OCI-LY7 (cell line): ENCODE measurements around the gene ASAP3. TPM values are rescaled to one million over a fixed set of nuclear protein-coding genes. Genes with fewer than 3 reads are reported as not detected.
A peak's percentile ranks its signal among the peaks of the same experiment; 100 is the strongest.

Experiments used
- BruUV-seq: library from RNA; stranded (reverse); fragments of 400-500 nt; replicated peaks from 2 replicates; lab custom pipeline; 2021; lab: Mats Ljungman, UMichigan
- CTCF ChIA-PET: fragments of 300-600 bp; sonication (Branson Sonifier 250); formaldehyde crosslinking; loops from one replicate; lab custom pipeline; 2022; ENCODE audit warnings: antibody characterized with exemption; ENCODE audit not compliant: unreplicated experiment; lab: Charles Lee
- POLR2A ChIA-PET: fragments of 300-600 bp; sonication (Branson Sonifier 250); formaldehyde crosslinking; loops from one replicate; lab custom pipeline; 2022; ENCODE audit warnings: antibody characterized with exemption; lab: Charles Lee
- DNase-seq: peaks from one replicate; pipeline ENCODE4 v3.0.0-alpha.2; 2015; ENCODE audit warnings: low spot score
- H2AFZ ChIP-seq: fragments of 200-600 bp; sonication (generic), shearing (Covaris generic); 2 replicates; pipeline ENCODE4 v1.6.1; 2014; ENCODE audit warnings: mild to moderate bottlenecking, antibody characterized with exemption, low read length, moderate library complexity
- H3K27ac ChIP-seq: fragments of 200-600 bp; sonication (generic); 2 replicates; pipeline ENCODE4 v1.5.1; 2014; ENCODE audit warnings: mixed run types, low read depth, mild to moderate bottlenecking, moderate library complexity, low read length, inconsistent platforms; ENCODE audit not compliant: poor library complexity, severe bottlenecking
- H3K36me3 ChIP-seq: fragments of 200-600 bp; sonication (generic); 2 replicates; pipeline ENCODE4 v1.6.1; 2014; ENCODE audit warnings: mild to moderate bottlenecking, antibody characterized with exemption, low read length, moderate library complexity, mixed read lengths; ENCODE audit not compliant: insufficient read depth
- H3K4me1 ChIP-seq: fragments of 200-600 bp; sonication (generic); 2 replicates; pipeline ENCODE4 v1.5.1; 2014; ENCODE audit warnings: mild to moderate bottlenecking, low read length; ENCODE audit not compliant: insufficient read depth, poor library complexity, severe bottlenecking
- H3K4me2 ChIP-seq: fragments of 200-600 bp; sonication (generic); 2 replicates; pipeline ENCODE4 v1.6.1; 2014; ENCODE audit warnings: mild to moderate bottlenecking, low read length
- H3K4me3 ChIP-seq: fragments of 200-600 bp; sonication (generic); 2 replicates; pipeline ENCODE4 v1.5.1; 2014; ENCODE audit warnings: mild to moderate bottlenecking, low read depth, low read length; ENCODE audit not compliant: poor library complexity, severe bottlenecking
- H3K79me2 ChIP-seq: fragments of 200-600 bp; sonication (generic); 2 replicates; pipeline ENCODE4 v1.6.1; 2016; ENCODE audit warnings: low read depth, mild to moderate bottlenecking, low read length, moderate library complexity, mixed read lengths; ENCODE audit not compliant: insufficient read depth
- H3K9me2 ChIP-seq: fragments of 200-600 bp; sonication (generic); 2 replicates; pipeline ENCODE4 v1.6.1; 2016; ENCODE audit warnings: mild to moderate bottlenecking, low read length, mixed read lengths; ENCODE audit not compliant: insufficient read depth
- H3K9me3 ChIP-seq: fragments of 200-600 bp; sonication (generic); 2 replicates; pipeline ENCODE4 v1.6.1; 2014; ENCODE audit warnings: mild to moderate bottlenecking, mixed run types, low read length, mixed read lengths
- H4K20me1 ChIP-seq: fragments of 200-600 bp; sonication (generic); 2 replicates; pipeline ENCODE4 v1.6.1; 2014; ENCODE audit warnings: mild to moderate bottlenecking, antibody characterized with exemption, low read length, moderate library complexity, mixed read lengths; ENCODE audit not compliant: insufficient read depth
- CTCF ChIP-seq: fragments of 200-600 bp; sonication (generic); conservative IDR thresholded peaks from 2 replicates; pipeline ENCODE4 v1.5.1; 2014; ENCODE audit warnings: mild to moderate bottlenecking, antibody characterized with exemption, low read length, moderate library complexity, mixed read lengths
- EZH2phosphoT487 ChIP-seq: fragments of 200-600 bp; sonication (generic); IDR thresholded peaks from 2 replicates; pipeline ENCODE4 v1.6.1; 2018; ENCODE audit warnings: low read depth, borderline replicate concordance, mild to moderate bottlenecking, mixed run types, antibody characterized with exemption, low read length, moderate library complexity, mixed read lengths
- intact Hi-C: fragments of 100-400 bp; cut with micrococcal nuclease; formaldehyde crosslinking; loops from one replicate; pipeline ENCODE4 v1.10.0; 2022; ENCODE audit not compliant: unreplicated experiment
- total RNA-seq, 2 experiments: library from RNA; depleted of rRNA in 1 of 2; stranded (reverse); fragments of >200 nt in 1 of 2; shearing (Covaris generic) in 1 of 2; gene quantifications; 2 replicates each; pipeline ENCODE4 v1.2.3, GENCODE V29; 2014 to 2022

Gene ASAP3
- total RNA-seq, 2 experiments from 2014 or later: 5.9 to 14.9 TPM

- H3K36me3 ChIP-seq: peaks cover 73% of the 10 kb centered on the region
- H3K79me2 ChIP-seq: peaks cover 88% of the 10 kb centered on the region
- peak; percentile 96 for DNase-seq
- ChIA-PET CTCF (interaction anchor here (0.5 to 1.7 kb wide), 9 partner anchors 9 to 171 kb away, joined by 3 to 7 read pairs (median 3); no protein-coding TSS in a partner anchor), POLR2A (interaction anchor here (0.6 to 6.3 kb wide), 25 partner anchors 9 to 319 kb away, joined by 3 to 35 read pairs (median 5); partner anchors contain the start of genes HNRNPR and ID3)
- H3K4me1 ChIP-seq: peaks cover 69% of the 10 kb centered on the region
- no peaks in the 10 kb centered on the region for H3K9me3 ChIP-seq
- intact Hi-C loops: loop anchor here (5.0 to 10.0 kb wide), 4 partner anchors 186 to 1214 kb away; partner anchors contain the start of gene HNRNPR
- no peak overlapping the region for H2AFZ ChIP-seq
- H3K4me2 ChIP-seq: peak overlapping the region; percentile 90
- peak overlapping the region; percentile 84 for H3K4me3 ChIP-seq
- no TSS peak for BruUV-seq
- no peaks in the 10 kb centered on the region for H3K9me2 ChIP-seq
- H4K20me1 ChIP-seq: peaks cover 10% of the 10 kb centered on the region; the same call in 1 of the 2 replicates
- peak overlapping the region; percentile 98 for H3K27ac ChIP-seq
- TF ChIP-seq EZH2phosphoT487 (no peak), CTCF (no peak; the same call in 1 of the 2 replicates)
Observed at GRCh38 chr1:23528250-23528978, 44.4 kb upstream of the ASAP3 start.

GRCh38 chr1:23527900-23528249 is 43.9 kb upstream of the ASAP3 start:
- TF ChIP-seq EZH2phosphoT487 (no peak), CTCF (peak; percentile 70)
- ChIA-PET CTCF (interaction anchor here (1.1 to 1.5 kb wide), 4 partner anchors 31 to 171 kb away, joined by 3 to 7 read pairs (median 4); no protein-coding TSS in a partner anchor), POLR2A (interaction anchor here (0.8 to 6.3 kb wide), 13 partner anchors 13 to 110 kb away, joined by 3 to 35 read pairs (median 7); partner anchors contain the start of gene ID3)
- peaks cover 11% of the 10 kb centered on the region; the same call in 1 of the 2 replicates for H4K20me1 ChIP-seq
- peak overlapping the region; percentile 98 for H3K27ac ChIP-seq
- BruUV-seq: no TSS peak
- peak; percentile 50 for DNase-seq
- H3K9me2 ChIP-seq: no peaks in the 10 kb centered on the region
- H3K9me3 ChIP-seq: no peaks in the 10 kb centered on the region
- H3K79me2 ChIP-seq: peaks cover 94% of the 10 kb centered on the region
- H3K4me2 ChIP-seq: peak overlapping the region; percentile 90
- peaks cover 68% of the 10 kb centered on the region for H3K4me1 ChIP-seq
- H2AFZ ChIP-seq: no peak overlapping the region
- H3K36me3 ChIP-seq: peaks cover 79% of the 10 kb centered on the region
- peak overlapping the region; percentile 84 for H3K4me3 ChIP-seq
- intact Hi-C loops: loop anchor here (5.0 to 10.0 kb wide), 4 partner anchors 186 to 1214 kb away; partner anchors contain the start of gene HNRNPR
